ENCODE data around the gene PAFAH2. TPM values are rescaled to one million over a fixed set of nuclear protein-coding genes. Genes with fewer than 3 reads are reported as not detected.

PAFAH2 gene
- total and polyA plus RNA-seq, 2 of the 8 experiments (the other 6 are each of a cell fraction or from before 2014, with no cell fraction given), result 7.7 to 9.3 TPM

DNA sequence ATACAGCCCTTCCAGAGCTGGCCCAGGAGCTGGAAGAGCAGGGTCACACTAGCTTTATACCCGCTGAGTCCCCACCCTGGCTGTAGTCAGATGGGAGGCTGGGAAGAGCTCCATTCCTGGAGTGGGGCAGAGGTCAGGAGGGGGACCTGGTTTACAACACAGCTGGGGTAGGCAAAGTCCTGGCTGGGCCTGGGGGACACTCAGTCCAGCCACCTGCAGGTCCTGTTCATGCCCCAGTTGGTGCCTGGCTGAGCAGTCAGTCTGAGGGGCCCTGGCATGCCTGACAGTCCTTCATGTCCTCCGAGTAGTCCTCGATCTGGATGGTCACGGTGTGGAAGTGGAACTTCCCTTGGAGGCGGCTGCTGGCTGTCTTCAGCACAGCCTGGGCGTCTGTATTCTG is 41.0 kb upstream of the PAFAH2 start:
- H4K5ac ChIP-seq (ENCODE audit: insufficient read length, low read depth, low read length), result no peak overlapping the region
- H4K20me1 ChIP-seq (replicated peaks in 1 of 2; ENCODE audit: control insufficient read depth in 1 of 2, insufficient read depth in 2 of 2, low read length in 2 of 2), result no peaks in the 10 kb centered on the region
- no peaks in the 10 kb centered on the region for H3K79me1 ChIP-seq (ENCODE audit: low read depth, low read length)
- H3K23me2 ChIP-seq (ENCODE audit: low read depth, low read length), result peaks cover 9% of the 10 kb centered on the region; the same call in 1 of the 2 replicates
- H3K4me1 ChIP-seq (replicated peaks in 1 of 4; ENCODE audit: control insufficient read depth in 3 of 4, insufficient read depth in 4 of 4, low read length in 3 of 4), result peaks cover 0 to 8% (median 6%) of the 10 kb centered on the region in 4 experiments; a peak in 5 of 7 replicates
- H2BK20ac ChIP-seq (ENCODE audit: low read length), result no peak overlapping the region
- H3K56ac ChIP-seq (replicated peaks; ENCODE audit: insufficient read length, low read depth, low read length), result no peak overlapping the region
- no peak overlapping the region for H2AFZ ChIP-seq (ENCODE audit: low read length)
- WGBS, 2 experiments (ENCODE audit: extremely low coverage in 1 of 2, insufficient coverage in 1 of 2, insufficient read length in 1 of 2, insufficient replicate concordance in 2 of 2, low coverage in 1 of 2, low lambda C conversion rate in 2 of 2, missing lambda C conversion rate in 1 of 2), result 89% methylated on average over 6 of the region's 6 CpGs; no CpG with 5 or more reads in 1 of the 2 experiments
- no peak overlapping the region for H2BK120ac ChIP-seq (replicated peaks; ENCODE audit: low read depth, low read length)
- H3K9ac ChIP-seq (replicated peaks in 1 of 4; ENCODE audit: extremely low read depth in 1 of 4, low read depth in 3 of 4, low read length in 3 of 4), result no peak overlapping the region
- no peaks in the 10 kb centered on the region for H3K9me3 ChIP-seq (ENCODE audit: insufficient read depth in 2 of 2, low read depth in 1 of 2, low read length in 1 of 2)
- H3K14ac ChIP-seq (ENCODE audit: insufficient read length), result no peak overlapping the region
- CTCF ChIA-PET (ENCODE audit: partially characterized antibody), result interaction anchor here (0.8 to 1.8 kb wide), 6 partner anchors 12 to 109 kb away, joined by 3 to 10 read pairs (median 4); no protein-coding TSS in a partner anchor
- H2BK15ac ChIP-seq (ENCODE audit: low read length), result no peak overlapping the region
- no peak overlapping the region for H3K18ac ChIP-seq (ENCODE audit: extremely low read depth, low read length)
- H3K36me3 ChIP-seq (ENCODE audit: control insufficient read depth in 2 of 4, insufficient read depth in 4 of 4, low read length in 3 of 4), result no peaks in the 10 kb centered on the region
- no peak overlapping the region for H4K8ac ChIP-seq (ENCODE audit: extremely low read depth, insufficient read depth, low read length)
- H3K4me3 ChIP-seq (ENCODE audit: extremely low read depth in 1 of 4, insufficient read depth in 2 of 4, low read depth in 3 of 4, low read length in 4 of 4), result no peak overlapping the region
- H3K23ac ChIP-seq (ENCODE audit: insufficient read length), result no peak overlapping the region
- H3K79me2 ChIP-seq (ENCODE audit: control insufficient read depth in 1 of 2, insufficient read depth in 2 of 2, low read length in 2 of 2), result no peaks in the 10 kb centered on the region
- H3K27ac ChIP-seq (ENCODE audit: low read depth, low read length), result no peak overlapping the region
- H3K4me2 ChIP-seq (ENCODE audit: insufficient read depth in 1 of 2, low read depth in 2 of 2, low read length in 2 of 2), result no peak overlapping the region
- H2AK5ac ChIP-seq (ENCODE audit: low read depth, low read length), result no peak overlapping the region
- H3K4ac ChIP-seq (replicated peaks; ENCODE audit: insufficient read length, low read depth, low read length), result no peak overlapping the region
- no peak overlapping the region for H2BK12ac ChIP-seq (ENCODE audit: low read depth, low read length)
- H4K91ac ChIP-seq (replicated peaks; ENCODE audit: insufficient read length, low read length), result no peak overlapping the region
- no peak overlapping the region for H2BK5ac ChIP-seq (ENCODE audit: low read depth, low read length)
- peaks cover 6 to 38% (median 26%) of the 10 kb centered on the region in 4 experiments for H3K27me3 ChIP-seq (replicated peaks in 1 of 4; ENCODE audit: control insufficient read depth in 3 of 4, extremely low read depth in 1 of 4, insufficient read depth in 3 of 4, low read length in 3 of 4)
- DNase-seq (ENCODE audit: low read depth in 1 of 2, low spot score in 2 of 2) (no peak), FAIRE-seq (no peak)
- POLR2A ChIA-PET (ENCODE audit: partially characterized antibody), result interaction anchor here (1.4 kb wide), 1 partner anchor 106 kb away, joined by 3 read pairs; no protein-coding TSS in a partner anchor
- TF ChIP-seq, protein P1, sequence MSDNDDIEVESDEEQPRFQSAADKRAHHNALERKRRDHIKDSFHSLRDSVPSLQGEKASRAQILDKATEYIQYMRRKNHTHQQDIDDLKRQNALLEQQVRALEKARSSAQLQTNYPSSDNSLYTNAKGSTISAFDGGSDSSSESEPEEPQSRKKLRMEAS (IDR thresholded peaks at IDR 0.05), result no peak
- TF ChIP-seq CBX5 (IDR thresholded peaks at IDR 0.05; ENCODE audit: low read depth, low read length), result no peak
- no peak for TF ChIP-seq CBX8 (IDR thresholded peaks at IDR 0.05; ENCODE audit: borderline replicate concordance, low read depth, low read length)
- TF ChIP-seq KDM1A (IDR thresholded peaks at IDR 0.05; ENCODE audit: borderline replicate concordance, low read length), result no peak
- TF ChIP-seq RAD21 (IDR thresholded peaks at IDR 0.05 in 1 of 2, conservative IDR thresholded peaks at IDR 0.05 in 1 of 2; ENCODE audit: low read depth in 2 of 2, low read length in 2 of 2), result no peak
- TF ChIP-seq TBP (IDR thresholded peaks at IDR 0.05; ENCODE audit: low read depth, low read length), result no peak
- no peak for TF ChIP-seq EP300 (IDR thresholded peaks at IDR 0.05; ENCODE audit: borderline replicate concordance in 1 of 2, low read depth in 2 of 2, low read length in 2 of 2)
- no peak for TF ChIP-seq TAF1 (IDR thresholded peaks at IDR 0.05; ENCODE audit: low read depth, low read length)
- TF ChIP-seq ATF3 (IDR thresholded peaks at IDR 0.05; ENCODE audit: insufficient read depth, low read depth, low read length), result no peak
- TF ChIP-seq E2F6 (IDR thresholded peaks at IDR 0.05), result no peak
- TF ChIP-seq ASH2L (IDR thresholded peaks at IDR 0.05; ENCODE audit: low read length), result no peak
- TF ChIP-seq CHD1 (IDR thresholded peaks at IDR 0.05; ENCODE audit: low read depth, low read length), result no peak
- no peak for TF ChIP-seq POLR2A (IDR thresholded peaks at IDR 0.05; ENCODE audit: control extremely low read depth in 1 of 2, low read depth in 2 of 2, low read length in 2 of 2)

All from H1 (cell line).